GM23338 (cell line): Measurements from ENCODE around the gene SPEM1. TPM values are rescaled to one million over a fixed set of nuclear protein-coding genes. Genes with fewer than 3 reads are reported as not detected.

Experiments used
- ATAC-seq: fragments of 200-7000 bp; cut with Tn5 transposase; 3 replicates; pipeline ENCODE4 v1.9.1; 2020
- DNase-seq: peaks from one replicate; pipeline ENCODE4 v3.0.0-alpha.2; 2015; ENCODE audit warnings: low spot score
- H2AFZ ChIP-seq: fragments of 200-600 bp; sonication (generic); 2 replicates; pipeline ENCODE4 v1.8.0; 2016; ENCODE audit warnings: antibody characterized with exemption, mild to moderate bottlenecking, moderate library complexity
- H3F3A ChIP-seq: fragments of 200-600 bp; sonication (generic); replicated peaks from 2 replicates; pipeline ENCODE4 v1.8.0; 2017; ENCODE audit warnings: antibody characterized with exemption, mixed run types, low read depth
- H3K27ac ChIP-seq: fragments of 200-600 bp; sonication (generic); 2 replicates; pipeline ENCODE4 v1.6.1; 2016; ENCODE audit warnings: low read depth
- H3K27me3 ChIP-seq: fragments of 200-600 bp; sonication (generic); 2 replicates; pipeline ENCODE4 v1.8.0; 2016; ENCODE audit warnings: mild to moderate bottlenecking, mixed run types, moderate library complexity; ENCODE audit not compliant: insufficient read depth
- H3K36me3 ChIP-seq: fragments of 200-600 bp; sonication (generic); 2 replicates; pipeline ENCODE4 v1.8.0; 2016; ENCODE audit warnings: mild to moderate bottlenecking; ENCODE audit not compliant: insufficient read depth
- H3K4me1 ChIP-seq: fragments of 200-600 bp; sonication (generic); 2 replicates; pipeline ENCODE4 v1.8.0; 2016; ENCODE audit warnings: mild to moderate bottlenecking, moderate library complexity; ENCODE audit not compliant: insufficient read depth
- H3K4me2 ChIP-seq: fragments of 200-600 bp; sonication (generic); 2 replicates; pipeline ENCODE4 v1.7.1; 2017; ENCODE audit warnings: mixed run types
- H3K4me3 ChIP-seq: fragments of 200-600 bp; sonication (generic); 2 replicates; pipeline ENCODE4 v1.6.1; 2016; ENCODE audit warnings: mixed run types
- H3K79me2 ChIP-seq: fragments of 200-600 bp; sonication (generic); replicated peaks from 2 replicates; pipeline ENCODE4 v1.8.0; 2017; ENCODE audit warnings: mild to moderate bottlenecking; ENCODE audit not compliant: insufficient read depth
- H3K9me2 ChIP-seq: fragments of 200-600 bp; sonication (generic); 2 replicates; pipeline ENCODE4 v1.8.0; 2017; ENCODE audit not compliant: insufficient read depth
- H4K20me1 ChIP-seq: fragments of 200-600 bp; sonication (generic); replicated peaks from 2 replicates; pipeline ENCODE4 v1.8.0; 2017; ENCODE audit warnings: mild to moderate bottlenecking; ENCODE audit not compliant: insufficient read depth
- H3K27ac Mint-ChIP-seq: 2 replicates; pipeline ENCODE4 v1.8.0; 2020; ENCODE audit warnings: inconsistent platforms, mild to moderate bottlenecking, moderate library complexity, mixed read lengths
- H3K27me3 Mint-ChIP-seq: 3 replicates; pipeline ENCODE4 v1.8.0; 2022; ENCODE audit warnings: low read depth, mild to moderate bottlenecking, moderate library complexity, mixed read lengths, inconsistent platforms; ENCODE audit not compliant: insufficient read depth, poor library complexity
- H3K36me3 Mint-ChIP-seq: 3 replicates; pipeline ENCODE4 v1.8.0; 2021; ENCODE audit warnings: low read depth, mild to moderate bottlenecking, inconsistent platforms, moderate library complexity, mixed read lengths
- H3K4me1 Mint-ChIP-seq: 3 replicates; pipeline ENCODE4 v1.8.0; 2020; ENCODE audit warnings: mild to moderate bottlenecking, inconsistent platforms, mixed read lengths
- H3K4me3 Mint-ChIP-seq: 3 replicates; pipeline ENCODE4 v1.8.0; 2021; ENCODE audit warnings: moderate library complexity, mild to moderate bottlenecking, inconsistent platforms, mixed read lengths
- H3K9me3 Mint-ChIP-seq: 3 replicates; pipeline ENCODE4 v1.8.0; 2020; ENCODE audit warnings: moderate library complexity, mild to moderate bottlenecking, inconsistent platforms, mixed read lengths
- CREB1 ChIP-seq: fragments of 250-450 bp; sonication (Bioruptor Pico); IDR thresholded peaks from 2 replicates; pipeline ENCODE4 v1.5.0; 2020; ENCODE audit warnings: low read depth, mild to moderate bottlenecking, moderate library complexity
- EZH2 ChIP-seq: fragments of 200-600 bp; sonication (generic); IDR thresholded peaks from one replicate; pipeline ENCODE4 v1.8.0; 2017; ENCODE audit warnings: antibody characterized with exemption, mild to moderate bottlenecking, low read depth; ENCODE audit not compliant: unreplicated experiment
- JUNB ChIP-seq: IDR thresholded peaks from one replicate; pipeline ENCODE4 v1.6.1; 2016; ENCODE audit warnings: antibody characterized with exemption; ENCODE audit not compliant: unreplicated experiment
- NANOG ChIP-seq: IDR thresholded peaks from 2 replicates; pipeline ENCODE4 v1.6.1; 2016; ENCODE audit warnings: antibody characterized with exemption, borderline replicate concordance
- STAT1 ChIP-seq: IDR thresholded peaks from one replicate; pipeline ENCODE4 v1.6.1; 2016; ENCODE audit warnings: antibody characterized with exemption; ENCODE audit not compliant: unreplicated experiment
- ZNF331 ChIP-seq: fragments of 250-450 bp; sonication (Bioruptor Pico); IDR thresholded peaks from 2 replicates; pipeline ENCODE4 v1.5.0; 2020; ENCODE audit warnings: low read depth, mild to moderate bottlenecking, moderate library complexity
- ZNF462 ChIP-seq: fragments of 250-450 bp; sonication (Bioruptor Pico); IDR thresholded peaks from 2 replicates; pipeline ENCODE4 v1.5.0; 2020; ENCODE audit warnings: mild to moderate bottlenecking, moderate library complexity
- polyA plus RNA-seq: library from polyadenylated mRNA; unstranded; fragments of >200 nt; fragmentation: Nextera tagmentation; extraction: Ambion mirVana; gene quantifications from 2 replicates; pipeline ENCODE4 v1.2.1, GENCODE V29; 2016
- total RNA-seq: library from RNA; depleted of rRNA; stranded (reverse); fragments of >200 nt; shearing (Covaris generic); gene quantifications from 2 replicates; pipeline ENCODE4 v1.2.3, GENCODE V29; 2014

Gene SPEM1
- total and polyA plus RNA-seq, 2 experiments from 2014 or later: not detected

GRCh38 chr17:7407082-7407481, 13.0 kb upstream of the SPEM1 start:
- Histone ChIP-seq H2AFZ (no peak overlapping the region), H3K79me2 (peaks cover 14% of the 10 kb centered on the region), H3K27me3 (no peaks in the 10 kb centered on the region), H3K4me3 (peak overlapping the region; percentile 57; the same call in 1 of the 2 replicates), H3K4me1 (peaks cover 28% of the 10 kb centered on the region), H3K4me2 (peak overlapping the region; percentile 81), H3F3A (peaks cover 19% of the 10 kb centered on the region), H3K9me2 (no peaks in the 10 kb centered on the region), H3K27ac (no peak overlapping the region), H3K36me3 (peaks cover under 1% of the 10 kb centered on the region; the same call in 1 of the 2 replicates), H4K20me1 (peaks cover 5% of the 10 kb centered on the region)
- Mint-ChIP-seq H3K4me3 (peak overlapping the region; percentile 64; the same call in 1 of the 3 replicates), H3K4me1 (peaks cover 30% of the 10 kb centered on the region), H3K36me3 (peaks cover 21% of the 10 kb centered on the region), H3K9me3 (no peaks in the 10 kb centered on the region), H3K27ac (no peak overlapping the region), H3K27me3 (peaks cover 18% of the 10 kb centered on the region)
- DNase-seq (peak; percentile 43), ATAC-seq (no peak)
- no peak for TF ChIP-seq ZNF331
- no peak for TF ChIP-seq NANOG

DNA sequence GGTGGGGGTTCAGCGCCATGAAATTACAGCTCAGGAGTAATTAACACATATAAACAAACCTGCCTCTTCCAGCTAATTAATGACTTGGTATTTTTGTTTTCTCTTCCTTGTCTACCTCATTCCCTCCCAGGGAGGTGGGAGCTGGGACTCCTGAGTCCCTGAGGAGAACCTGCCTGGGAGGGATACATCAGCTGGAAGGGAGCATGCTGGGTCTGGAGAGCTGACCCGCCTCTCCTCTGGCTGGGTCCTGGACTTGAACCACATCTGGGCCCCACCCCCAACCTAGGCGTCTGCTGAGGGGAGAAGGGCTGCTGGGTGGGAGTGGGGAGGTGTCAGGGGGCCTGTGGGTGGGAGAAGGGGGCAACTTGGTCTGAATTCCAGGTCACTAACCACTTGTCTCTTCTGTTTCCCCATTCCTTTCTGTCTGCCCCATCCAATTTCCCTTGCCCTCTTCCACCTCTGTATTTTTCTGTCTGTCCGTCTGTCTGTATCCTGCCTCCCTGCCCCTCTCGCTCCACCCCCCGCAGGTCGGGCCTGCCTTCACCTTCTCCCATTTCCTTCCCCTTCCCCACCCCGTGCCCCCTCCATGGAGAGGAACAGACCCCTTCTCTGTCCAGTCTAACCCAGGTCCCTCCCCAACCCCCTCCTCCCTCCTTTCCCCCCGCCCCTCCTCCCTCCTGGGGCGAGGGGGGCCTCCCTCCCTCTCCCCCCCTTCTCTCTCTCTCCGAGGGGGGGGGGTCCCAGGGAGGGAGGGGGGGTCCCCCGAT, 12.5 kb upstream of the SPEM1 start, which contains the start of gene NLGN2:
Gene NLGN2 (plus strand): TSS at position 361 of the 767 bp plus-strand sequence. CDS start 411 bp downstream, outside the sequence.
- H3K4me3 ChIP-seq: peak within 1 kb of the TSS; percentile 57
- TF ChIP-seq STAT1 (no peak), EZH2 (no peak), CREB1 (CRISPR knock-in tag) (no peak), JUNB (no peak), ZNF331 (no peak)

GRCh38 chr17:7408252-7408727, 11.8 kb upstream of the SPEM1 start:
- H3K4me2 ChIP-seq: peak overlapping the region; percentile 81
- ATAC-seq (peak; percentile 7), DNase-seq (peak; percentile 62)
- peaks cover 8% of the 10 kb centered on the region; the same call in 1 of the 2 replicates for H3K79me2 ChIP-seq
- H3K4me3 ChIP-seq: peak overlapping the region; percentile 57
- peaks cover 21% of the 10 kb centered on the region for H3K36me3 Mint-ChIP-seq
- H3K27me3 Mint-ChIP-seq: peaks cover 18% of the 10 kb centered on the region
- H3K36me3 ChIP-seq: no peaks in the 10 kb centered on the region; the same call in 1 of the 2 replicates
- no peak overlapping the region for H3K27ac Mint-ChIP-seq
- H3K4me1 ChIP-seq: peaks cover 22% of the 10 kb centered on the region
- H3K4me3 Mint-ChIP-seq: peak overlapping the region; percentile 58; the same call in 2 of the 3 replicates
- H3K4me1 Mint-ChIP-seq: peaks cover 36% of the 10 kb centered on the region
- no peak overlapping the region for H3K27ac ChIP-seq
- no peaks in the 10 kb centered on the region for H3K9me2 ChIP-seq
- H4K20me1 ChIP-seq: no peaks in the 10 kb centered on the region; the same call in 1 of the 2 replicates
- H3K27me3 ChIP-seq: no peaks in the 10 kb centered on the region
- H2AFZ ChIP-seq: 0 out of 2 replicates have a peak overlapping the region, but pooled peaks have one; percentile 32
- H3F3A ChIP-seq: peaks cover 13% of the 10 kb centered on the region
- H3K9me3 Mint-ChIP-seq: no peaks in the 10 kb centered on the region
- TF ChIP-seq ZNF331 (no peak), JUNB (no peak), ZNF462 (no peak), EZH2 (no peak)

More for the DNA sequence above, 12.5 kb upstream of the SPEM1 start, which contains the start of gene NLGN2:
- H3K9me2 ChIP-seq: no peaks in the 10 kb centered on the region
- H4K20me1 ChIP-seq: peaks cover 4% of the 10 kb centered on the region
- H3K27me3 Mint-ChIP-seq: peaks cover 18% of the 10 kb centered on the region
- H3K27me3 ChIP-seq: no peaks in the 10 kb centered on the region
- H3K4me1 ChIP-seq: peaks cover 27% of the 10 kb centered on the region
- H3K36me3 ChIP-seq: no peaks in the 10 kb centered on the region; the same call in 1 of the 2 replicates
- H3K9me3 Mint-ChIP-seq: no peaks in the 10 kb centered on the region
- H3K4me2 ChIP-seq: peak within 1 kb of the TSS; percentile 81
- peaks cover 13% of the 10 kb centered on the region for H3K79me2 ChIP-seq
- peaks cover 21% of the 10 kb centered on the region for H3K36me3 Mint-ChIP-seq
- H3K4me3 Mint-ChIP-seq: peak within 1 kb of the TSS; percentile 93
- peaks cover 36% of the 10 kb centered on the region for H3K4me1 Mint-ChIP-seq
- 0 out of 2 replicates have a peak within 1 kb of the TSS, but pooled peaks have one; percentile 32 for H2AFZ ChIP-seq
- ATAC-seq (no peak), DNase-seq (peak; percentile 50)
- H3F3A ChIP-seq: peaks cover 18% of the 10 kb centered on the region
- H3K27ac ChIP-seq: no peak within 1 kb of the TSS
- H3K27ac Mint-ChIP-seq: no peak within 1 kb of the TSS
